IMR-90 (cell line): ENCODE results near the gene DGKQ. TPM values are rescaled to one million over a fixed set of nuclear protein-coding genes. Genes with fewer than 3 reads are reported as not detected.

ENCODE experiments used
- ATAC-seq: fragments of 200-7000 bp; cut with Tn5 transposase; 2 replicates; pipeline ENCODE4 v1.9.1; 2020; ENCODE audit warnings: low read depth, mild to moderate bottlenecking, moderate library complexity
- BruUV-seq: library from RNA; stranded (reverse); fragments of 400-500 nt; replicated peaks from 2 replicates; lab custom pipeline; 2021; lab: Mats Ljungman, UMichigan
- CTCF ChIA-PET: fragments of 300-600 bp; formaldehyde crosslinking; extraction: SDS; loops from one replicate; lab custom pipeline; 2021; ENCODE audit warnings: antibody characterized with exemption; lab: Yijun Ruan, JAX
- POLR2A ChIA-PET: fragments of 300-600 bp; sonication (Branson Sonifier 250); formaldehyde crosslinking; loops from one replicate; lab custom pipeline; 2022; ENCODE audit warnings: antibody characterized with exemption; ENCODE audit not compliant: unreplicated experiment; lab: Charles Lee
- DNase-seq: peaks from one replicate; pipeline ENCODE4 v3.0.0; 2013
- H2AFZ ChIP-seq: replicated peaks from 2 replicates; pipeline ENCODE3; 2013; ENCODE audit warnings: low read length, mild to moderate bottlenecking; ENCODE audit not compliant: poor library complexity
- H2AK5ac ChIP-seq: 2 replicates; pipeline ENCODE4 v1.6.1; 2013; ENCODE audit warnings: low read depth, low read length, inconsistent platforms
- H2AK9ac ChIP-seq: replicated peaks from 2 replicates; pipeline ENCODE3; 2013; ENCODE audit warnings: mild to moderate bottlenecking, low read depth, low read length, moderate library complexity; ENCODE audit not compliant: poor library complexity
- H2BK120ac ChIP-seq: 2 replicates; pipeline ENCODE4 v1.6.1; 2013; ENCODE audit warnings: low read depth, low read length, inconsistent platforms
- H2BK15ac ChIP-seq: 3 replicates; pipeline ENCODE4 v1.6.1; 2013; ENCODE audit warnings: low read depth, low read length, inconsistent platforms
- H2BK20ac ChIP-seq: 2 replicates; pipeline ENCODE4 v1.6.1; 2013; ENCODE audit warnings: low read depth, mild to moderate bottlenecking, inconsistent platforms, low read length, moderate library complexity
- H2BK5ac ChIP-seq: 2 replicates; pipeline ENCODE4 v1.6.1; 2013; ENCODE audit warnings: mild to moderate bottlenecking, low read depth, low read length, inconsistent platforms; ENCODE audit not compliant: poor library complexity, severe bottlenecking
- H3K14ac ChIP-seq: replicated peaks from 2 replicates; pipeline ENCODE4 v1.6.1; 2013; ENCODE audit warnings: low read depth, low read length, inconsistent platforms
- H3K18ac ChIP-seq: 2 replicates; pipeline ENCODE4 v1.6.1; 2013; ENCODE audit warnings: low read depth, low read length, control low read depth
- H3K23ac ChIP-seq: 2 replicates; pipeline ENCODE4 v1.6.1; 2013; ENCODE audit warnings: low read depth, low read length, inconsistent platforms
- H3K27ac ChIP-seq: 2 replicates; pipeline ENCODE4 v1.5.1; 2013; ENCODE audit warnings: mild to moderate bottlenecking, control low read depth, low read length; ENCODE audit not compliant: insufficient read depth
- H3K27me3 ChIP-seq: 2 replicates; pipeline ENCODE4 v1.6.1; 2013; ENCODE audit warnings: low read length; ENCODE audit not compliant: control insufficient read depth, insufficient read depth
- H3K36me3 ChIP-seq: 2 replicates; pipeline ENCODE4 v1.6.1; 2013; ENCODE audit warnings: low read length, mixed read lengths; ENCODE audit not compliant: control insufficient read depth, insufficient read depth
- H3K4ac ChIP-seq: 2 replicates; pipeline ENCODE4 v1.6.1; 2013; ENCODE audit warnings: low read depth, low read length, inconsistent platforms
- H3K4me1 ChIP-seq: 2 replicates; pipeline ENCODE4 v1.6.1; 2013; ENCODE audit warnings: low read length, mixed read lengths; ENCODE audit not compliant: control insufficient read depth, insufficient read depth
- H3K4me2 ChIP-seq: 2 replicates; pipeline ENCODE4 v1.6.1; 2013; ENCODE audit warnings: low read depth, mild to moderate bottlenecking, control low read depth, low read length, moderate library complexity
- H3K4me3 ChIP-seq: 2 replicates; pipeline ENCODE4 v1.5.1; 2013; ENCODE audit warnings: low read depth, mild to moderate bottlenecking, control low read depth, low read length, moderate library complexity; ENCODE audit not compliant: insufficient read depth
- H3K56ac ChIP-seq: 2 replicates; pipeline ENCODE4 v1.6.1; 2013; ENCODE audit warnings: low read length, inconsistent platforms; ENCODE audit not compliant: insufficient read depth; ENCODE audit errors: extremely low read depth
- H3K79me1 ChIP-seq, 2 experiments: 2 replicates each; pipeline ENCODE4 v1.6.1; 2013; ENCODE audit warnings: low read length in 2 of 2, inconsistent platforms in 1 of 2, low read depth in 1 of 2
- H3K9ac ChIP-seq: 2 replicates; pipeline ENCODE4 v1.6.1; 2013; ENCODE audit warnings: low read depth, low read length, control low read depth
- H3K9me1 ChIP-seq: 2 replicates; pipeline ENCODE4 v1.6.1; 2013; ENCODE audit warnings: low read length, inconsistent platforms; ENCODE audit not compliant: insufficient read depth
- H3K9me3 ChIP-seq: 2 replicates; pipeline ENCODE4 v1.6.1; 2013; ENCODE audit warnings: low read length; ENCODE audit not compliant: control insufficient read depth, insufficient read depth
- H4K20me1 ChIP-seq: 2 replicates; pipeline ENCODE4 v1.6.1; 2013; ENCODE audit warnings: low read length, inconsistent platforms; ENCODE audit not compliant: insufficient read depth
- H4K5ac ChIP-seq: 2 replicates; pipeline ENCODE4 v1.6.1; 2013; ENCODE audit warnings: mild to moderate bottlenecking, low read depth, low read length, control low read depth
- H4K8ac ChIP-seq, 2 experiments: 2 replicates each; pipeline ENCODE4 v1.6.1; 2013; ENCODE audit warnings: low read depth in 2 of 2, low read length in 2 of 2, control low read depth in 1 of 2, inconsistent platforms in 1 of 2
- H4K91ac ChIP-seq: 2 replicates; pipeline ENCODE4 v1.6.1; 2013; ENCODE audit warnings: low read depth, low read length, inconsistent platforms; ENCODE audit not compliant: insufficient read depth
- BHLHE40 ChIP-seq: fragments of 150-350 bp; IDR thresholded peaks from 2 replicates; pipeline ENCODE4 v1.6.1; 2016; ENCODE audit warnings: mild to moderate bottlenecking, low read depth, low read length
- CEBPB ChIP-seq: IDR thresholded peaks from 2 replicates; pipeline ENCODE4 v1.6.1; 2012; ENCODE audit warnings: low read depth, low read length, improper control_type of control experiment
- CHD1 ChIP-seq: IDR thresholded peaks from 2 replicates; pipeline ENCODE4 v1.6.1; 2012; ENCODE audit warnings: low read depth, low read length, improper control_type of control experiment
- ELK1 ChIP-seq: fragments of 150-350 bp; IDR thresholded peaks from 2 replicates; pipeline ENCODE4 v1.6.1; 2016; ENCODE audit warnings: low read depth, mild to moderate bottlenecking, low read length, moderate library complexity, borderline replicate concordance
- MAFK ChIP-seq: IDR thresholded peaks from 2 replicates; pipeline ENCODE4 v1.6.1; 2012; ENCODE audit warnings: low read depth, low read length, improper control_type of control experiment
- MAZ ChIP-seq: IDR thresholded peaks from 2 replicates; pipeline ENCODE4 v1.6.1; 2012; ENCODE audit warnings: low read depth, mild to moderate bottlenecking, low read length, improper control_type of control experiment, moderate library complexity, borderline replicate concordance
- whole genome bisulfite sequencing, 2 experiments: methylation state at CpG; one replicate each; pipeline versions ENCODE4 v1.1.5 to v1.1.7; 2013; ENCODE audit warnings: missing lambda C conversion rate in 2 of 2; ENCODE audit not compliant: insufficient read length in 1 of 2; ENCODE audit errors: extremely low coverage in 2 of 2; 5-methylcytosine and 5-hydroxymethylcytosine counted together
- dilution Hi-C: fragments of 300-500 bp; cut with HindIII; formaldehyde crosslinking; loops from one replicate; pipeline ENCODE4 v1.14.3; 2018; ENCODE audit warnings: low sequenced_read_pairs; ENCODE audit not compliant: unreplicated experiment
- in situ Hi-C: fragments of 300-500 bp; cut with MboI; formaldehyde crosslinking; loops from 3 replicates; pipeline ENCODE4 v1.14.3; 2019; ENCODE audit warnings: low sequenced_read_pairs, inconsistent platforms, mixed read lengths
- intact Hi-C: fragments of 100-400 bp; cut with micrococcal nuclease; formaldehyde crosslinking; loops from 2 replicates; pipeline ENCODE4 v1.10.0; 2022
- polyA plus RNA-seq, 3 experiments: library from polyadenylated mRNA; depleted of rRNA; stranded (reverse); fragments of >200 nt; gene quantifications; 2 replicates each; pipeline ENCODE4 v1.2.3, GENCODE V29; 2012; ENCODE audit warnings: low replicate concordance in 1 of 3
- total RNA-seq: library from RNA; depleted of rRNA; stranded (reverse); fragments of >200 nt; gene quantifications from 2 replicates; pipeline ENCODE4 v1.2.3, GENCODE V29; 2012
- TF ChIP-seq, protein P1 (sequence below): fragments of 150-350 bp; IDR thresholded peaks from 2 replicates; pipeline ENCODE4 v1.6.1; 2017; ENCODE audit warnings: mild to moderate bottlenecking, antibody characterized with exemption, low read length, low read depth

DGKQ gene
- total and polyA plus RNA-seq, 2 of the 4 experiments (the other 2 are of a cell fraction), result 4.3 to 15.6 TPM

DNA sequence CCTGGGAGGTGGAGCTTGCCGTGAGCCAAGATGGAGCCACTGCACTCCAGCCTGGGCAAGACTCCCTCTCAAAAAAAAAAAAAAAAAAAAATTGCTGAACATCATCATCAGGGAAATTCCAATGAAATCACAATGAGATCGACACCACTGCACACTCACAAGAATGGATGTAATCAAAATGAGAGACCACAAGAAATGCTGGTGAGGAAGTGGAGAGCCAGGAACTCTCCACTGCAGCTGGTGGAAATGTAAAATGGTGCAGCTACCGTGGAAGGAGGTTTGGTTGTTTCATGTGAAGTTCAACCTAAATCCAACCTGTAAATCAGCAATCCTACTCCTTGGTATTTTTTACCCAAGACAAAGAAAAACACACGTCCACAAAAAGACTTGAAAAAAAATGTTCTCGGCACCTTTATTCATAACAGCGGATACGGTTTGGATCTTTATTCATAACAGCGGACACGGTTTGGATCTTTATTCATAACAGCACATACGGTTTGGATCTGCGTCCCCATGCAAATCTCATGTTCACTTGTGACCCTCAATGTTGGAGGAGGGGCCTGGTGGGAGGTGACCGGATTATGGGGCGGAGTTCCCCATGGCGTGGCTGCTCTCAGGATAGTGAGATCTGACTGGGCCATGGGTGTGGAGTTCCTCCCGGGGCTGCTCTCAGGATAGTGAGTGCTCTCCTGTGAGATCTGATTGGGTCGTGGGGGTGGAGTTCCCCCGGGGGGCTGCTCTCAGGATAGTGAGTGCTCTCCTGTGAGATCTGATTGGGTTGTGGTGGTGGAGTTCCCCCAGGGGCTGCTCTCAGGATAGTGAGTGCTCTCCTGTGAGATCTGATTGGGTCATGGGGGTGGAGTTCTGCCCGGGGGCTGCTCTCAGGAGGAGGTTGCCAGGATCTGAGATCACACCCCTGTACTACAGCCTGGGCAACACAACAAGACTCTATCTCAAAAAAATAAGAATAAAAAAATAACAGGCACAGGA is 49.0 kb downstream of the DGKQ start:
- no TSS peak for BruUV-seq
- H2BK20ac ChIP-seq, result no peak overlapping the region
- 0 out of 2 replicates have a peak overlapping the region, but pooled peaks have one; percentile 1 for H3K56ac ChIP-seq
- TF ChIP-seq MAFK (no peak), CEBPB (no peak), CHD1 (no peak), ELK1 (no peak), BHLHE40 (no peak), MAZ (no peak)
- TF ChIP-seq, protein P1, sequence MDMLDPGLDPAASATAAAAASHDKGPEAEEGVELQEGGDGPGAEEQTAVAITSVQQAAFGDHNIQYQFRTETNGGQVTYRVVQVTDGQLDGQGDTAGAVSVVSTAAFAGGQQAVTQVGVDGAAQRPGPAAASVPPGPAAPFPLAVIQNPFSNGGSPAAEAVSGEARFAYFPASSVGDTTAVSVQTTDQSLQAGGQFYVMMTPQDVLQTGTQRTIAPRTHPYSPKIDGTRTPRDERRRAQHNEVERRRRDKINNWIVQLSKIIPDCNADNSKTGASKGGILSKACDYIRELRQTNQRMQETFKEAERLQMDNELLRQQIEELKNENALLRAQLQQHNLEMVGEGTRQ, result no peak
- CTCF ChIA-PET, result no interaction called here
- peak overlapping the region; percentile 55; the same call in 1 of the 2 replicates for H3K14ac ChIP-seq
- dilution Hi-C loops (no loop called here), intact Hi-C loops (no loop called here), in situ Hi-C loops (no loop called here)
- H2BK15ac ChIP-seq, result no peak overlapping the region
- H2BK5ac ChIP-seq, result no peak overlapping the region
- H3K9ac ChIP-seq, result no peak overlapping the region
- no peak overlapping the region for H3K27ac ChIP-seq
- no peak overlapping the region for H3K4me3 ChIP-seq
- DNase-seq (peak; percentile 78), ATAC-seq (peak; percentile 36; the same call in 1 of the 2 replicates)
- no peak overlapping the region for H3K18ac ChIP-seq
- no peak overlapping the region for H3K4ac ChIP-seq
- peaks cover 16% of the 10 kb centered on the region for H3K9me1 ChIP-seq
- peaks cover 12% of the 10 kb centered on the region for H3K4me1 ChIP-seq
- H2BK120ac ChIP-seq, result no peak overlapping the region
- H3K27me3 ChIP-seq, result no peaks in the 10 kb centered on the region
- H4K8ac ChIP-seq, result no peak overlapping the region
- H3K9me3 ChIP-seq, result no peaks in the 10 kb centered on the region
- H3K79me1 ChIP-seq, result peaks cover 13 to 77% of the 10 kb centered on the region in 2 experiments
- no peak overlapping the region for H2AFZ ChIP-seq
- peak overlapping the region; percentile 74; the same call in 1 of the 2 replicates for H3K23ac ChIP-seq
- 91% methylated on average over 4 of the region's 18 CpGs; no CpG with 5 or more reads in 1 of the 2 experiments for WGBS, 2 experiments
- H2AK5ac ChIP-seq, result no peak overlapping the region; the same call in 1 of the 2 replicates
- no peak overlapping the region for H4K91ac ChIP-seq
- POLR2A ChIA-PET, result no interaction called here
- H2AK9ac ChIP-seq, result no peak overlapping the region
- no peak overlapping the region for H3K4me2 ChIP-seq
- peaks cover 84% of the 10 kb centered on the region for H4K20me1 ChIP-seq
- H4K5ac ChIP-seq, result no peak overlapping the region
- peaks cover 7% of the 10 kb centered on the region; the same call in 1 of the 2 replicates for H3K36me3 ChIP-seq
